ENCODE data around the gene RTKN. TPM values are rescaled to one million over a fixed set of nuclear protein-coding genes. Genes with fewer than 3 reads are reported as not detected.

The RTKN gene
- total and polyA plus RNA-seq, 9 of the 15 experiments (the other 6 are each of a cell fraction or from before 2014, with no cell fraction given), result 0.14 to 6.9 (median 3.6) TPM

GRCh38 chr2:74481961-74482800 is 40.4 kb upstream of the RTKN start (continued):
- TF ChIP-seq FOXP1 (CRISPR knock-in tag; IDR thresholded peaks at IDR 0.05) (no peak), ZKSCAN1 (IDR thresholded peaks at IDR 0.05; ENCODE audit: low read depth, low read length) (no peak), TSC22D4 (tag; IDR thresholded peaks at IDR 0.05) (no peak), ZMIZ1 (IDR thresholded peaks at IDR 0.05; ENCODE audit: low read depth in 2 of 2, low read length in 2 of 2) (no peak), SRSF1 (IDR thresholded peaks at IDR 0.05; ENCODE audit: low read depth, low read length) (no peak), RBBP5 (IDR thresholded peaks at IDR 0.05; ENCODE audit: borderline replicate concordance, insufficient read depth, low read length, poor library complexity, severe bottlenecking) (peak; percentile 86), ZNF263 (CRISPR knock-in tag; IDR thresholded peaks at IDR 0.05; ENCODE audit: borderline replicate concordance) (no peak), HDAC2 (IDR thresholded peaks at IDR 0.05) (no peak), HMGN3 (IDR thresholded peaks at IDR 0.05; ENCODE audit: borderline replicate concordance, extremely low read depth, insufficient read length, low read depth, low read length) (peak; percentile 48), ZNF408 (CRISPR knock-in tag; IDR thresholded peaks at IDR 0.05; ENCODE audit: low read depth) (no peak), FUS (optimal IDR thresholded peaks at IDR 0.05; ENCODE audit: low read depth, low read length) (no peak), ZBTB11 (CRISPR knock-in tag; IDR thresholded peaks at IDR 0.05) (peak in 1 of 3 experiments; percentile 71; a peak in 2 of 6 replicates), TGIF2 (CRISPR knock-in tag; IDR thresholded peaks at IDR 0.05) (no peak), GTF2F1 (IDR thresholded peaks at IDR 0.05; ENCODE audit: low read depth, low read length) (no peak), CREM (IDR thresholded peaks at IDR 0.05; ENCODE audit: low read depth) (0 out of 2 replicates have a peak, but pooled peaks have one; percentile 2), RAD51 (IDR thresholded peaks at IDR 0.05; ENCODE audit: borderline replicate concordance, low read depth) (no peak), ZBTB49 (CRISPR knock-in tag; IDR thresholded peaks at IDR 0.05; ENCODE audit: borderline replicate concordance) (no peak)

Data from K562 (cell line).